Measurements from ENCODE around the gene SORCS1. TPM values are rescaled to one million over a fixed set of nuclear protein-coding genes. Genes with fewer than 3 reads are reported as not detected.

SORCS1 gene
- total and polyA plus RNA-seq, 2 donors from 2014 or later = 0.76 to 2.4 TPM

GRCh38 chr10:107085665-107086525, 78.6 kb downstream of the SORCS1 start:
- no peak for TF ChIP-seq CTCF (IDR thresholded peaks at IDR 0.05; ENCODE audit: borderline replicate concordance, extremely low read depth, insufficient read depth)
- FAIRE-seq (no peak), DNase-seq (no peak)
- no peaks in the 10 kb centered on the region for H3K27me3 ChIP-seq (ENCODE audit: control insufficient read depth, insufficient read depth, low read length)
- H3K36me3 ChIP-seq (ENCODE audit: control insufficient read depth in 2 of 3, insufficient read depth in 3 of 3, low read length in 3 of 3) = no peaks in the 10 kb centered on the region
- no peak overlapping the region for H3K9ac ChIP-seq (ENCODE audit: low read length in 3 of 3)
- intact Hi-C loops (cut with DNase I) = no loop called here
- H3K27ac ChIP-seq (ENCODE audit: low read depth in 2 of 2, low read length in 2 of 2) = no peak overlapping the region
- no peak overlapping the region for H3K4me3 ChIP-seq (ENCODE audit: low read length in 3 of 3)
- H3K9me3 ChIP-seq (ENCODE audit: control insufficient read depth in 2 of 3, insufficient read depth in 1 of 3, low read length in 3 of 3) = no peaks in the 10 kb centered on the region
- no peaks in the 10 kb centered on the region for H3K4me1 ChIP-seq (ENCODE audit: control insufficient read depth in 2 of 3, insufficient read depth in 2 of 3, low read depth in 1 of 3, low read length in 3 of 3)

- Histone ChIP-seq H3K4me3 (ENCODE audit: low read length in 3 of 3) (no peak overlapping the region), H3K36me3 (ENCODE audit: control insufficient read depth in 2 of 3, insufficient read depth in 3 of 3, low read length in 3 of 3) (no peaks in the 10 kb centered on the region), H3K4me1 (ENCODE audit: control insufficient read depth in 2 of 3, insufficient read depth in 2 of 3, low read depth in 1 of 3, low read length in 3 of 3) (no peaks in the 10 kb centered on the region), H3K9ac (ENCODE audit: low read length in 3 of 3) (no peak overlapping the region), H3K27ac (ENCODE audit: low read depth in 2 of 2, low read length in 2 of 2) (no peak overlapping the region), H3K27me3 (ENCODE audit: control insufficient read depth, insufficient read depth, low read length) (no peaks in the 10 kb centered on the region), H3K9me3 (ENCODE audit: control insufficient read depth in 2 of 3, insufficient read depth in 1 of 3, low read length in 3 of 3) (no peaks in the 10 kb centered on the region)
- no peak for DNase-seq
- no peak for TF ChIP-seq CTCF (IDR thresholded peaks at IDR 0.05; ENCODE audit: borderline replicate concordance, extremely low read depth, insufficient read depth)
- FAIRE-seq = no peak
- intact Hi-C loops (cut with DNase I) = no loop called here
Observed at GRCh38 chr10:107083388-107084009, 81.0 kb downstream of the SORCS1 start.

GRCh38 chr10:107081644-107082043, 82.9 kb downstream of the SORCS1 start:
- Histone ChIP-seq H3K4me3 (ENCODE audit: low read length in 3 of 3) (no peak overlapping the region), H3K27ac (ENCODE audit: low read depth in 2 of 2, low read length in 2 of 2) (no peak overlapping the region), H3K9me3 (ENCODE audit: control insufficient read depth in 2 of 3, insufficient read depth in 1 of 3, low read length in 3 of 3) (no peaks in the 10 kb centered on the region), H3K4me1 (ENCODE audit: control insufficient read depth in 2 of 3, insufficient read depth in 2 of 3, low read depth in 1 of 3, low read length in 3 of 3) (no peaks in the 10 kb centered on the region), H3K36me3 (ENCODE audit: control insufficient read depth in 2 of 3, insufficient read depth in 3 of 3, low read length in 3 of 3) (no peaks in the 10 kb centered on the region), H3K27me3 (ENCODE audit: control insufficient read depth, insufficient read depth, low read length) (no peaks in the 10 kb centered on the region), H3K9ac (ENCODE audit: low read length in 3 of 3) (no peak overlapping the region)
- intact Hi-C loops (cut with DNase I) = no loop called here
- no peak for TF ChIP-seq CTCF (IDR thresholded peaks at IDR 0.05; ENCODE audit: borderline replicate concordance, extremely low read depth, insufficient read depth)
- DNase-seq (no peak), FAIRE-seq (no peak)
